ENCODE data around the gene GPR39.

The GPR39 gene

GRCh38 chr2:132381376-132381775, 35.2 kb upstream of the GPR39 start:
- Histone ChIP-seq H3K27ac (ENCODE audit: low read length) (no peak overlapping the region), H3K9me2 (replicated peaks; ENCODE audit: insufficient read depth, low read length) (no peaks in the 10 kb centered on the region), H4K20me1 (ENCODE audit: insufficient read depth, low read length) (no peaks in the 10 kb centered on the region), H3K4me3 (ENCODE audit: low read length) (no peak overlapping the region), H3K79me2 (ENCODE audit: low read length) (no peaks in the 10 kb centered on the region), H3K4me2 (ENCODE audit: low read depth, low read length) (no peak overlapping the region), H2AFZ (ENCODE audit: low read length) (no peak overlapping the region), H3K4me1 (ENCODE audit: low read length) (no peaks in the 10 kb centered on the region), H3K27me3 (replicated peaks; ENCODE audit: insufficient read depth, low read length) (no peaks in the 10 kb centered on the region), H3F3A (ENCODE audit: insufficient read depth, low read length) (no peaks in the 10 kb centered on the region), H3K36me3 (replicated peaks; ENCODE audit: insufficient read depth, low read length) (no peaks in the 10 kb centered on the region), H3K9me3 (replicated peaks; ENCODE audit: insufficient read depth, low read length) (no peaks in the 10 kb centered on the region), H3K9ac (ENCODE audit: low read length) (no peak overlapping the region)
- no peak for DNase-seq
- TF ChIP-seq EZH2 (optimal IDR thresholded peaks at IDR 0.05; ENCODE audit: low read depth, low read length) (no peak), EZH2phosphoT487 (IDR thresholded peaks at IDR 0.05; ENCODE audit: low read length) (no peak), CTCF (IDR thresholded peaks at IDR 0.05; ENCODE audit: low read length) (no peak)

- no peak overlapping the region for H3K4me2 ChIP-seq (ENCODE audit: low read depth, low read length)
- H4K20me1 ChIP-seq (ENCODE audit: insufficient read depth, low read length), result no peaks in the 10 kb centered on the region
- no peaks in the 10 kb centered on the region for H3K79me2 ChIP-seq (ENCODE audit: low read length)
- H3K9me2 ChIP-seq (replicated peaks; ENCODE audit: insufficient read depth, low read length), result no peaks in the 10 kb centered on the region
- H3K9ac ChIP-seq (ENCODE audit: low read length), result no peak overlapping the region
- no peak overlapping the region for H2AFZ ChIP-seq (ENCODE audit: low read length)
- no peaks in the 10 kb centered on the region for H3F3A ChIP-seq (ENCODE audit: insufficient read depth, low read length)
- TF ChIP-seq EZH2phosphoT487 (IDR thresholded peaks at IDR 0.05; ENCODE audit: low read length) (no peak), EZH2 (optimal IDR thresholded peaks at IDR 0.05; ENCODE audit: low read depth, low read length) (no peak), CTCF (IDR thresholded peaks at IDR 0.05; ENCODE audit: low read length) (no peak)
- no peaks in the 10 kb centered on the region for H3K36me3 ChIP-seq (replicated peaks; ENCODE audit: insufficient read depth, low read length)
- no peak for DNase-seq
- H3K4me3 ChIP-seq (ENCODE audit: low read length), result no peak overlapping the region
- H3K9me3 ChIP-seq (replicated peaks; ENCODE audit: insufficient read depth, low read length), result no peaks in the 10 kb centered on the region
- no peaks in the 10 kb centered on the region for H3K4me1 ChIP-seq (ENCODE audit: low read length)
- no peaks in the 10 kb centered on the region for H3K27me3 ChIP-seq (replicated peaks; ENCODE audit: insufficient read depth, low read length)
- H3K27ac ChIP-seq (ENCODE audit: low read length), result no peak overlapping the region
These were observed 32.6 kb upstream of the GPR39 start for GRCh38 chr2:132383956-132384355.

- Histone ChIP-seq H3K9me2 (replicated peaks; ENCODE audit: insufficient read depth, low read length) (no peaks in the 10 kb centered on the region), H3K4me3 (ENCODE audit: low read length) (no peak overlapping the region), H3K27me3 (replicated peaks; ENCODE audit: insufficient read depth, low read length) (no peaks in the 10 kb centered on the region), H3K9me3 (replicated peaks; ENCODE audit: insufficient read depth, low read length) (no peaks in the 10 kb centered on the region), H4K20me1 (ENCODE audit: insufficient read depth, low read length) (no peaks in the 10 kb centered on the region), H2AFZ (ENCODE audit: low read length) (no peak overlapping the region), H3F3A (ENCODE audit: insufficient read depth, low read length) (no peaks in the 10 kb centered on the region), H3K79me2 (ENCODE audit: low read length) (no peaks in the 10 kb centered on the region), H3K36me3 (replicated peaks; ENCODE audit: insufficient read depth, low read length) (no peaks in the 10 kb centered on the region), H3K4me2 (ENCODE audit: low read depth, low read length) (no peak overlapping the region), H3K27ac (ENCODE audit: low read length) (no peak overlapping the region), H3K4me1 (ENCODE audit: low read length) (no peaks in the 10 kb centered on the region), H3K9ac (ENCODE audit: low read length) (no peak overlapping the region)
- TF ChIP-seq EZH2phosphoT487 (IDR thresholded peaks at IDR 0.05; ENCODE audit: low read length), result no peak
- TF ChIP-seq EZH2 (optimal IDR thresholded peaks at IDR 0.05; ENCODE audit: low read depth, low read length), result no peak
- DNase-seq, result no peak
These were observed 32.0 kb upstream of the GPR39 start for GRCh38 chr2:132384491-132385151.

- no peaks in the 10 kb centered on the region for H3K4me1 ChIP-seq (ENCODE audit: low read length)
- H3K9me3 ChIP-seq (replicated peaks; ENCODE audit: insufficient read depth, low read length), result no peaks in the 10 kb centered on the region
- H2AFZ ChIP-seq (ENCODE audit: low read length), result no peak overlapping the region
- H3K36me3 ChIP-seq (replicated peaks; ENCODE audit: insufficient read depth, low read length), result no peaks in the 10 kb centered on the region
- no peaks in the 10 kb centered on the region for H3K79me2 ChIP-seq (ENCODE audit: low read length)
- no peaks in the 10 kb centered on the region for H3K27me3 ChIP-seq (replicated peaks; ENCODE audit: insufficient read depth, low read length)
- H3K4me2 ChIP-seq (ENCODE audit: low read depth, low read length), result no peak overlapping the region
- no peak overlapping the region for H3K9ac ChIP-seq (ENCODE audit: low read length)
- H3F3A ChIP-seq (ENCODE audit: insufficient read depth, low read length), result no peaks in the 10 kb centered on the region
- TF ChIP-seq CTCF (IDR thresholded peaks at IDR 0.05; ENCODE audit: low read length) (no peak), EZH2phosphoT487 (IDR thresholded peaks at IDR 0.05; ENCODE audit: low read length) (no peak), EZH2 (optimal IDR thresholded peaks at IDR 0.05; ENCODE audit: low read depth, low read length) (no peak)
- H3K27ac ChIP-seq (ENCODE audit: low read length), result no peak overlapping the region
- no peak for DNase-seq
- H3K9me2 ChIP-seq (replicated peaks; ENCODE audit: insufficient read depth, low read length), result no peaks in the 10 kb centered on the region
- no peak overlapping the region for H3K4me3 ChIP-seq (ENCODE audit: low read length)
- no peaks in the 10 kb centered on the region for H4K20me1 ChIP-seq (ENCODE audit: insufficient read depth, low read length)
These were observed 29.5 kb upstream of the GPR39 start for GRCh38 chr2:132387126-132387525.
